ENCODE data around the gene SYT14. TPM values are rescaled to one million over a fixed set of nuclear protein-coding genes. Genes with fewer than 3 reads are reported as not detected.

SYT14 gene
- polyA plus RNA-seq, 2 of the 4 experiments (the other 2 are of a cell fraction), result 0.01 to 0.06 TPM

GRCh38 chr1:210085359-210085758, 147.3 kb downstream of the SYT14 start:
- DNase-seq (ENCODE audit: low read depth in 1 of 2, low spot score in 1 of 2) (no peak), ATAC-seq (no peak), FAIRE-seq (no peak)
- Histone ChIP-seq H3K4me1 (no peaks in the 10 kb centered on the region), H3K4me2 (no peak overlapping the region), H3K9me3 (no peaks in the 10 kb centered on the region), H3K27ac (no peak overlapping the region), H3K4me3 (no peak overlapping the region)
- WGBS (ENCODE audit: missing lambda C conversion rate), result 0% methylated on average over 1 of the region's 1 CpG
- ChIA-PET CTCF (no interaction called here), POLR2A (no interaction called here)
- TF ChIP-seq NPAS2 (CRISPR knock-in tag; IDR thresholded peaks at IDR 0.05; ENCODE audit: borderline replicate concordance), result no peak
- TF ChIP-seq ZNF302 (CRISPR knock-in tag; IDR thresholded peaks at IDR 0.05), result no peak
- TF ChIP-seq HDAC2 (IDR thresholded peaks at IDR 0.05), result no peak
- TF ChIP-seq NFE2L2 (conservative IDR thresholded peaks at IDR 0.05; ENCODE audit: low read length), result no peak
- no peak for TF ChIP-seq MAFK (IDR thresholded peaks at IDR 0.05; ENCODE audit: partially characterized antibody)
- no peak for TF ChIP-seq NR3C1 (IDR thresholded peaks at IDR 0.05)
- no peak for TF ChIP-seq HOXA7 (CRISPR knock-in tag; IDR thresholded peaks at IDR 0.05)
- TF ChIP-seq SREBF2 (IDR thresholded peaks at IDR 0.05), result no peak
- TF ChIP-seq RAD21 (conservative IDR thresholded peaks at IDR 0.05 in 1 of 2, IDR thresholded peaks at IDR 0.05 in 1 of 2), result no peak
- no peak for TF ChIP-seq RFX5 (IDR thresholded peaks at IDR 0.05)
- TF ChIP-seq E2F6 (IDR thresholded peaks at IDR 0.05; ENCODE audit: borderline replicate concordance, low read depth), result no peak
- TF ChIP-seq JUN (IDR thresholded peaks at IDR 0.05), result no peak
- TF ChIP-seq ELK1 (IDR thresholded peaks at IDR 0.05; ENCODE audit: low read depth, low read length), result no peak
- TF ChIP-seq JUNB (IDR thresholded peaks at IDR 0.05), result no peak
- TF ChIP-seq RCOR1 (IDR thresholded peaks at IDR 0.05; ENCODE audit: low read depth, low read length), result no peak
- TF ChIP-seq ESRRA (IDR thresholded peaks at IDR 0.05; ENCODE audit: borderline replicate concordance, low read length), result no peak

GRCh38 chr1:210087058-210087457, 149.0 kb downstream of the SYT14 start:
- Histone ChIP-seq H3K9me3 (no peaks in the 10 kb centered on the region), H3K4me3 (no peak overlapping the region), H3K4me2 (no peak overlapping the region), H3K27ac (no peak overlapping the region), H3K4me1 (no peaks in the 10 kb centered on the region)
- ChIA-PET POLR2A (no interaction called here), CTCF (no interaction called here)
- TF ChIP-seq NR3C1 (IDR thresholded peaks at IDR 0.05) (no peak), PBX3 (IDR thresholded peaks at IDR 0.05) (no peak), RFX5 (IDR thresholded peaks at IDR 0.05) (no peak), FOXS1 (CRISPR knock-in tag; IDR thresholded peaks at IDR 0.05) (no peak)
- ATAC-seq, result 0 out of 6 replicates have a peak, but pooled peaks of 1 of the 2 experiments have one; percentile 39
- FAIRE-seq, result no peak
- 16% methylated on average over 6 of the region's 6 CpGs for WGBS (ENCODE audit: missing lambda C conversion rate)
- no peak for DNase-seq (ENCODE audit: low read depth in 1 of 2, low spot score in 1 of 2)

- H3K4me2 ChIP-seq, result peak overlapping the region; percentile 16; the same call in 2 of the 3 replicates
- H3K4me1 ChIP-seq, result no peaks in the 10 kb centered on the region
- H3K4me3 ChIP-seq, result no peak overlapping the region
- no peak overlapping the region for H3K27ac ChIP-seq
- ChIA-PET CTCF (no interaction called here), POLR2A (no interaction called here)
- H3K9me3 ChIP-seq, result no peaks in the 10 kb centered on the region
- DNase-seq (ENCODE audit: low read depth in 1 of 2, low spot score in 1 of 2) (peak in 1 of 2 experiments; percentile 66), ATAC-seq (peak; percentile 56 to 74; a peak in 4 of 6 replicates), FAIRE-seq (no peak)
- TF ChIP-seq NPAS2 (CRISPR knock-in tag; IDR thresholded peaks at IDR 0.05; ENCODE audit: borderline replicate concordance) (no peak), CBX8 (IDR thresholded peaks at IDR 0.05) (no peak), MYC (IDR thresholded peaks at IDR 0.05; ENCODE audit: borderline replicate concordance, low read length) (no peak), POLR2AphosphoS2 (conservative IDR thresholded peaks at IDR 0.05; ENCODE audit: low read length) (no peak), HMGXB4 (CRISPR knock-in tag; IDR thresholded peaks at IDR 0.05; ENCODE audit: borderline replicate concordance) (no peak), ZC3H11A (IDR thresholded peaks at IDR 0.05) (no peak), E2F6 (IDR thresholded peaks at IDR 0.05; ENCODE audit: borderline replicate concordance, low read depth) (no peak), CTCF (IDR thresholded peaks at IDR 0.05) (no peak), GATA3 (IDR thresholded peaks at IDR 0.05; ENCODE audit: borderline replicate concordance) (no peak)
- 17% methylated on average over 6 of the region's 6 CpGs for WGBS (ENCODE audit: missing lambda C conversion rate)
Measured at GRCh38 chr1:210089855-210090254, 151.8 kb downstream of the SYT14 start.
